ENCODE results near the gene CNTNAP4.

CNTNAP4 gene

DNA sequence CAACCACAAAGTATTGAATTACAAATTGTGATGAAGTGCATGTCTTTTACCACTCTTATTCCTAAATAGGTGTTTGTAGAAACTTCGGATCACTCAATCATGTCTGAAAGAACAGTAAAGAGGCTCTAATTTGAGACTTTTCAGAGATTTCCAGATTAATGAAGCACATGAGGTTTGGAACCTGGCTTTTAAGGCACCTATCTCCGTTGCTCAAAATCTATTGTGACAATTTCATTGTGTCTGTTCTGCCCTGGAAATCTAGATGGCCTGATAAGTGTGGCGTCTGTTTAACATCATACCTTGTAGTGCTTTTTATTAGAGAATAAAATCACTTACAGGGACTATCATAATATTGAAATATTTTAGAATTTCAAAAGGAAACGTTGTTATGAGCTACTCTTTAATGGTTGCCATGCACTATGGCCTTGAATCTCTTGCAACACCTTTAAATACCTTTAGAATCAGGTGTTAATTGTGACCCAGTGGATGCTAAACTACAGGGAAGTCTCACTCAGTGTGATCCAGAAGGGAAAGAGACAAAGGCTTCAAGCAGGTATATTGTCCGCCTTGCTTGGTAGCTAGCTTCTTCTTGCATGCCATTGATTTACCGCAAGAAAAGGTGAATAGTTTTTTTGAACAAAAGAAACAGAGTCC, 210.3 kb downstream of the CNTNAP4 start:
- Histone ChIP-seq H3K9me3 (ENCODE audit: low read length) (no peaks in the 10 kb centered on the region), H3K36me3 (ENCODE audit: insufficient read depth, low read length) (no peaks in the 10 kb centered on the region), H3K4me3 (ENCODE audit: low read length) (no peak overlapping the region), H3K4me1 (ENCODE audit: insufficient read depth, low read length) (no peaks in the 10 kb centered on the region), H2AFZ (ENCODE audit: low read depth, low read length) (no peak overlapping the region), H3K27me3 (ENCODE audit: insufficient read depth, low read length) (no peaks in the 10 kb centered on the region)

DNA sequence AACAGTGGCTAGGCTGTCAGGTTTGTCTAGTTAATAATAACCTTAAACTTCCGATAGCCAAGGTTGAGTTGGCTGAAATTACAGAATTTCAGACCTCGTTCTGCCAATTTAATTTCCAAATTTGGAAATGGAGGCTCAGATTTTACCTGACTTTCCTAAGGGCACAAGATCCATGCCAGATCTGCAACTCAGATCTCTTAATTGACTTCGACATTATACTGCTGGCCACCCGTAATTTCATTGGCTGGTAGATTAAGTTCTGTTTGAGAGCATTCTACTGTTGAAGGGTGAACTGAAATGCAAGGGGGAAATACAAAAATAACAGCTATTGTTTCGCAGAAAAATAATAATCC, 210.8 kb downstream of the CNTNAP4 start:
- H2AFZ ChIP-seq (ENCODE audit: low read depth, low read length), result no peak overlapping the region
- no peak overlapping the region for H3K4me3 ChIP-seq (ENCODE audit: low read length)
- H3K36me3 ChIP-seq (ENCODE audit: insufficient read depth, low read length), result no peaks in the 10 kb centered on the region
- H3K9me3 ChIP-seq (ENCODE audit: low read length), result no peaks in the 10 kb centered on the region
- no peaks in the 10 kb centered on the region for H3K4me1 ChIP-seq (ENCODE audit: insufficient read depth, low read length)
- no peaks in the 10 kb centered on the region for H3K27me3 ChIP-seq (ENCODE audit: insufficient read depth, low read length)

- Histone ChIP-seq H3K36me3 (ENCODE audit: insufficient read depth, low read length) (no peaks in the 10 kb centered on the region), H2AFZ (ENCODE audit: low read depth, low read length) (no peak overlapping the region), H3K4me1 (ENCODE audit: insufficient read depth, low read length) (no peaks in the 10 kb centered on the region), H3K9me3 (ENCODE audit: low read length) (no peaks in the 10 kb centered on the region), H3K27me3 (ENCODE audit: insufficient read depth, low read length) (no peaks in the 10 kb centered on the region), H3K4me3 (ENCODE audit: low read length) (no peak overlapping the region)
These were observed 212.9 kb downstream of the CNTNAP4 start for GRCh38 chr16:76490036-76490639.

DNA sequence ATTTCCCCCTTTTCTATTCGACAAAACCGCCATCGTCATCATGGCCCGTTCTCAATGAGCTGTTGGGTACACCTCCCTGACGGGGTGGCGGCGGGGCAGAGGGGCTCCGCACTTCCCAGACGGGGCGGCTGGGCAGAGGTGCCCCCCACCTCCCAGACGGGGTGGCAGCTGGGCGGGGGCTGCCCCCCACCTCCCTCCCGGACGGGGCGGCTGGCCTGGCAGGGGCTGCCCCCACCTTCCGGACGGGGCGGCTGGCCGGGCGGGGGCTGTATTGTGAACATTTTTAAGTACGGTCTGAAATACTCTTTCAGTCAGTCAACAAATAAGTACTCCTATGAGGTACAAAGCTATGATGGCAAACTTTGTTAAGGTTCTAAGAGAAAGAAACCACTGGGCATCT, 222.8 kb downstream of the CNTNAP4 start:
- no peaks in the 10 kb centered on the region for H3K9me3 ChIP-seq (ENCODE audit: low read length)
- no peak overlapping the region for H3K4me3 ChIP-seq (ENCODE audit: low read length)
- no peak overlapping the region for H2AFZ ChIP-seq (ENCODE audit: low read depth, low read length)
- no peaks in the 10 kb centered on the region for H3K4me1 ChIP-seq (ENCODE audit: insufficient read depth, low read length)
- no peaks in the 10 kb centered on the region for H3K36me3 ChIP-seq (ENCODE audit: insufficient read depth, low read length)
- no peaks in the 10 kb centered on the region for H3K27me3 ChIP-seq (ENCODE audit: insufficient read depth, low read length)

DNA sequence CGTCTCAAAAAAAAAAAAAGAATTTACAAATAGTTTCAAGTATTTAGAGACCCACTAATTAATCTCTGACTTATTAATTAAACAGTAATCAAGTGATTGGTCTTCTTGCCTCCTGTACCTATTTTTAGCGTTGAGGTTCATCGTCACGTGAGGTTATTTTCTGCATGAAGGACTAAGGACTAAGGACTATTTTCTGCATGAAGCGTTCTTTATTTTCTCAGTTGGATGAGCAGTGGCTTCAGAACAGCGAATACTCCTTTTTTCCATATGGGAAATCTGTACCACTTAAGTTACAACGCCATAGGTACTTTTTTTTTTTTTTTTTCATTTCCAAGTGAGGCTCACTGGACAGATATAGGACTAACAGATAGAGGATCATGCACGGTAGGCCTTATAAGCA, 224.9 kb downstream of the CNTNAP4 start:
- Histone ChIP-seq H3K4me1 (ENCODE audit: insufficient read depth, low read length) (no peaks in the 10 kb centered on the region), H3K27me3 (ENCODE audit: insufficient read depth, low read length) (no peaks in the 10 kb centered on the region), H3K36me3 (ENCODE audit: insufficient read depth, low read length) (no peaks in the 10 kb centered on the region), H3K4me3 (ENCODE audit: low read length) (no peak overlapping the region), H3K9me3 (ENCODE audit: low read length) (no peaks in the 10 kb centered on the region), H2AFZ (ENCODE audit: low read depth, low read length) (no peak overlapping the region)

- no peaks in the 10 kb centered on the region for H3K4me1 ChIP-seq (ENCODE audit: insufficient read depth, low read length)
- H3K36me3 ChIP-seq (ENCODE audit: insufficient read depth, low read length), result no peaks in the 10 kb centered on the region
- H3K4me3 ChIP-seq (ENCODE audit: low read length), result no peak overlapping the region
These were observed 225.4 kb downstream of the CNTNAP4 start for GRCh38 chr16:76502555-76502954.

DNA sequence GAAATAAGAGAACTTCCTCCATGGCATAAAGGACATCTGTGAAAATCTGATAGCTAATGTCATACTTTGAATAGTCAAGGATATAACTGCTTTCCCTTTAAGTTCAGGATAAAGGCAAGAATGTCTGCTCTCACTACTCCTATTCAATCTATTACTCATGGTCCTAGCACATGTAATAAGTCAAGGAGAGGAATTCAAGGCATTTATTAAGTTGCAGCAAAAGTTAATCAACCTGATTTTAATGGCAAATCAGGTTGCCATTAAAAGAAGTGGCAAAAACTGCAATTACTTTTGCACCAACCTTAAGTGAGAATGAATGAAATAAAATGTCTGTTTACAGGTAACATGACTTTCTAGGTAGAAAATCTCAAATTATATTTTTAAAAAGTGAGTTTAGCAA, 225.9 kb downstream of the CNTNAP4 start:
- no peak overlapping the region for H3K4me3 ChIP-seq (ENCODE audit: low read length)
- H3K36me3 ChIP-seq (ENCODE audit: insufficient read depth, low read length), result no peaks in the 10 kb centered on the region
- no peaks in the 10 kb centered on the region for H3K27me3 ChIP-seq (ENCODE audit: insufficient read depth, low read length)
- no peaks in the 10 kb centered on the region for H3K9me3 ChIP-seq (ENCODE audit: low read length)
- no peaks in the 10 kb centered on the region for H3K4me1 ChIP-seq (ENCODE audit: insufficient read depth, low read length)
- H2AFZ ChIP-seq (ENCODE audit: low read depth, low read length), result no peak overlapping the region

More at GRCh38 chr16:76502555-76502954, 225.4 kb downstream of the CNTNAP4 start:
- no peaks in the 10 kb centered on the region for H3K9me3 ChIP-seq (ENCODE audit: low read length)
- no peaks in the 10 kb centered on the region for H3K27me3 ChIP-seq (ENCODE audit: insufficient read depth, low read length)
- H2AFZ ChIP-seq (ENCODE audit: low read depth, low read length), result no peak overlapping the region

GRCh38 chr16:76511203-76511602, 234.0 kb downstream of the CNTNAP4 start:
- H2AFZ ChIP-seq (ENCODE audit: low read depth, low read length), result no peak overlapping the region
- H3K27me3 ChIP-seq (ENCODE audit: insufficient read depth, low read length), result no peaks in the 10 kb centered on the region
- H3K4me3 ChIP-seq (ENCODE audit: low read length), result no peak overlapping the region
- H3K4me1 ChIP-seq (ENCODE audit: insufficient read depth, low read length), result no peaks in the 10 kb centered on the region
- no peaks in the 10 kb centered on the region for H3K36me3 ChIP-seq (ENCODE audit: insufficient read depth, low read length)
- no peaks in the 10 kb centered on the region for H3K9me3 ChIP-seq (ENCODE audit: low read length)

GRCh38 chr16:76518781-76519180, 241.6 kb downstream of the CNTNAP4 start:
- Histone ChIP-seq H3K4me1 (ENCODE audit: insufficient read depth, low read length) (no peaks in the 10 kb centered on the region), H3K36me3 (ENCODE audit: insufficient read depth, low read length) (no peaks in the 10 kb centered on the region), H3K9me3 (ENCODE audit: low read length) (no peaks in the 10 kb centered on the region), H2AFZ (ENCODE audit: low read depth, low read length) (no peak overlapping the region), H3K27me3 (ENCODE audit: insufficient read depth, low read length) (no peaks in the 10 kb centered on the region), H3K4me3 (ENCODE audit: low read length) (no peak overlapping the region)

DNA sequence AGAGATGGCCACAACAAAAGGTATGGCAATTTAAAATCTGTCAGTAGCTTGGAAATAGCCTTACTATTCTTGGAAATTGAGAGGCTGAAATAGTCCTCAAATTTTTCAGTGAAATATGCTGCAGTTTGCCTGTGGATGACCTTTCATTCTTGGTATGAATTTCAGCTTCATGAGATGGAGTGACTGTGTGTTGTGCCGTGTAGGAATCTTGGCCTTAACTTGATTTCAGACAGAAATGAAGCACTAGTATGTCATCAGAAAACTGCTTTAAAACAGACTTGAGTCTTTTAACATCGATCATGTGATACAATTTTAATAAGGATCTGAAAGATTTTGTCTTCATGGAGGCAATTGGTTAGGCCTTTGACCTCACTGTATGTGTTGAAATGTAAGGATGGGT, 247.2 kb downstream of the CNTNAP4 start:
- Histone ChIP-seq H3K4me1 (ENCODE audit: insufficient read depth, low read length) (no peaks in the 10 kb centered on the region), H2AFZ (ENCODE audit: low read depth, low read length) (no peak overlapping the region)

GRCh38 chr16:76524769-76525168, 247.6 kb downstream of the CNTNAP4 start:
- Histone ChIP-seq H3K4me3 (ENCODE audit: low read length) (no peak overlapping the region), H3K9me3 (ENCODE audit: low read length) (no peaks in the 10 kb centered on the region), H3K4me1 (ENCODE audit: insufficient read depth, low read length) (no peaks in the 10 kb centered on the region), H3K27me3 (ENCODE audit: insufficient read depth, low read length) (no peaks in the 10 kb centered on the region), H2AFZ (ENCODE audit: low read depth, low read length) (no peak overlapping the region), H3K36me3 (ENCODE audit: insufficient read depth, low read length) (no peaks in the 10 kb centered on the region)

More for the DNA sequence above, 247.2 kb downstream of the CNTNAP4 start:
- Histone ChIP-seq H3K9me3 (ENCODE audit: low read length) (no peaks in the 10 kb centered on the region), H3K27me3 (ENCODE audit: insufficient read depth, low read length) (no peaks in the 10 kb centered on the region), H3K36me3 (ENCODE audit: insufficient read depth, low read length) (no peaks in the 10 kb centered on the region), H3K4me3 (ENCODE audit: low read length) (no peak overlapping the region)

- H2AFZ ChIP-seq (ENCODE audit: low read depth, low read length), result no peak overlapping the region
- H3K4me3 ChIP-seq (ENCODE audit: low read length), result no peak overlapping the region
- H3K4me1 ChIP-seq (ENCODE audit: insufficient read depth, low read length), result no peaks in the 10 kb centered on the region
- H3K9me3 ChIP-seq (ENCODE audit: low read length), result no peaks in the 10 kb centered on the region
- no peaks in the 10 kb centered on the region for H3K27me3 ChIP-seq (ENCODE audit: insufficient read depth, low read length)
- no peaks in the 10 kb centered on the region for H3K36me3 ChIP-seq (ENCODE audit: insufficient read depth, low read length)
These were observed 250.0 kb downstream of the CNTNAP4 start for GRCh38 chr16:76527244-76527643.

GRCh38 chr16:76529120-76529519, 251.9 kb downstream of the CNTNAP4 start:
- Histone ChIP-seq H3K4me3 (ENCODE audit: low read length) (no peak overlapping the region), H3K36me3 (ENCODE audit: insufficient read depth, low read length) (no peaks in the 10 kb centered on the region), H3K4me1 (ENCODE audit: insufficient read depth, low read length) (no peaks in the 10 kb centered on the region), H3K27me3 (ENCODE audit: insufficient read depth, low read length) (no peaks in the 10 kb centered on the region), H2AFZ (ENCODE audit: low read depth, low read length) (no peak overlapping the region), H3K9me3 (ENCODE audit: low read length) (no peaks in the 10 kb centered on the region)

- H3K36me3 ChIP-seq (ENCODE audit: insufficient read depth, low read length), result no peaks in the 10 kb centered on the region
- no peak overlapping the region for H2AFZ ChIP-seq (ENCODE audit: low read depth, low read length)
- H3K9me3 ChIP-seq (ENCODE audit: low read length), result no peaks in the 10 kb centered on the region
- H3K4me1 ChIP-seq (ENCODE audit: insufficient read depth, low read length), result no peaks in the 10 kb centered on the region
- H3K4me3 ChIP-seq (ENCODE audit: low read length), result no peak overlapping the region
- no peaks in the 10 kb centered on the region for H3K27me3 ChIP-seq (ENCODE audit: insufficient read depth, low read length)
These were observed 254.0 kb downstream of the CNTNAP4 start for GRCh38 chr16:76531236-76531635.
